K562 (cell line): ENCODE measurements around the gene PPP2R5A. TPM values are rescaled to one million over a fixed set of nuclear protein-coding genes. Genes with fewer than 3 reads are reported as not detected.

Source experiments
- ATAC-seq: fragments of 200-7000 bp; cut with Tn5 transposase; 3 replicates; pipeline ENCODE4 v1.9.1; 2020; ENCODE audit warnings: moderate library complexity
- BruUV-seq: library from RNA; stranded (reverse); fragments of 400-500 nt; replicated peaks from 2 replicates; lab custom pipeline; 2021; lab: Mats Ljungman, UMichigan
- CTCF ChIA-PET: fragments of 300-600 bp; formaldehyde crosslinking; extraction: SDS; loops from one replicate; lab custom pipeline; 2021; ENCODE audit warnings: low intra/inter-chr PET ratio; lab: Yijun Ruan, JAX
- POLR2A ChIA-PET: fragments of 300-600, 350-650 bp; sonication (Branson Sonifier 250); formaldehyde crosslinking; extraction: SDS; loops from one replicate; lab custom pipeline; 2021; ENCODE audit warnings: antibody characterized with exemption, inconsistent platforms; lab: Yijun Ruan, JAX
- DNase-seq, 4 experiments: peaks; one replicate each; pipeline versions ENCODE4 v3.0.0 to v3.0.0-alpha.2; 2011 to 2018; ENCODE audit warnings: low spot score in 3 of 4, mixed read lengths in 3 of 4; ENCODE audit errors: extremely low read depth in 1 of 4
- FAIRE-seq: peaks from 2 replicates; lab custom pipeline; 2011; peaks lifted over from hg19 to GRCh38; lab: Jason Lieb, UNC
- H2AFZ ChIP-seq: 2 replicates; pipeline ENCODE4 v1.6.0; 2011; ENCODE audit warnings: low read depth, low read length, control low read depth, inconsistent platforms
- H3K27ac ChIP-seq: fragments of 200-600 bp; 3 replicates; pipeline ENCODE4 v1.8.0; 2011; ENCODE audit warnings: low read depth, mild to moderate bottlenecking, control low read depth, inconsistent platforms, low read length, moderate library complexity, mixed read lengths; ENCODE audit errors: extremely low read depth
- H3K27me3 ChIP-seq, 2 experiments: fragments of 300-600 bp in 1 of 2; 2 replicates in 1 of 2; 3 replicates in 1 of 2; pipeline versions ENCODE4 v1.6.0 to v1.8.0; 2011; ENCODE audit warnings: inconsistent platforms in 2 of 2, low read length in 2 of 2, mild to moderate bottlenecking in 1 of 2, mixed read lengths in 1 of 2, moderate library complexity in 1 of 2; ENCODE audit not compliant: control insufficient read depth in 2 of 2, insufficient read depth in 2 of 2
- H3K36me3 ChIP-seq: fragments of 300-600 bp; 3 replicates; pipeline ENCODE4 v1.8.0; 2011; ENCODE audit warnings: mild to moderate bottlenecking, low read length, inconsistent platforms; ENCODE audit not compliant: control insufficient read depth, insufficient read depth
- H3K4me1 ChIP-seq, 2 experiments: fragments of 200-600 bp in 1 of 2; replicated peaks in 1 of 2; 2 replicates in 1 of 2; 3 replicates in 1 of 2; pipeline versions ENCODE4 v1.5.1 to v1.8.0; 2011; ENCODE audit warnings: inconsistent platforms in 2 of 2, low read length in 2 of 2, mild to moderate bottlenecking in 1 of 2, mixed read lengths in 1 of 2, moderate library complexity in 1 of 2; ENCODE audit not compliant: control insufficient read depth in 2 of 2, insufficient read depth in 2 of 2
- H3K4me2 ChIP-seq: 2 replicates; pipeline ENCODE4 v1.6.1; 2011; ENCODE audit warnings: low read length, control low read depth, inconsistent platforms, mixed read lengths; ENCODE audit not compliant: insufficient read depth
- H3K4me3 ChIP-seq: fragments of 200-600 bp; sonication (generic), shearing (Covaris generic); 2 replicates; pipeline ENCODE4 v1.5.1; 2016; ENCODE audit warnings: control low read depth, inconsistent platforms
- H3K79me2 ChIP-seq: fragments of 200-600 bp; 3 replicates; pipeline ENCODE4 v1.8.0; 2011; ENCODE audit warnings: low read length, inconsistent platforms; ENCODE audit not compliant: control insufficient read depth, insufficient read depth
- H3K9ac ChIP-seq, 2 experiments: 2 replicates each; pipeline versions ENCODE4 v1.6.0 to v1.6.1; 2011; ENCODE audit warnings: low read depth in 2 of 2, low read length in 2 of 2, control low read depth in 1 of 2, inconsistent platforms in 1 of 2, mild to moderate bottlenecking in 1 of 2, mixed read lengths in 1 of 2; ENCODE audit not compliant: insufficient read depth in 1 of 2
- H3K9me1 ChIP-seq: one replicate; pipeline ENCODE4 v1.6.0; 2011; ENCODE audit warnings: inconsistent platforms, mild to moderate bottlenecking, low read length, moderate library complexity; ENCODE audit not compliant: control insufficient read depth, insufficient read depth
- H3K9me3 ChIP-seq: replicated peaks from 2 replicates; pipeline ENCODE4 v1.5.1; 2011; ENCODE audit warnings: low read depth, low read length, inconsistent platforms; ENCODE audit not compliant: control insufficient read depth, insufficient read depth
- H4K20me1 ChIP-seq: replicated peaks from 2 replicates; pipeline ENCODE4 v1.6.1; 2011; ENCODE audit warnings: low read length, inconsistent platforms, mixed read lengths; ENCODE audit not compliant: control insufficient read depth, insufficient read depth
- FOXK1 ChIP-seq: sonication (generic); formaldehyde crosslinking; IDR thresholded peaks from 2 replicates; pipeline ENCODE4 v1.8.0; 2022; ENCODE audit warnings: missing genetic modification reagents, mild to moderate bottlenecking, borderline replicate concordance
- HDAC3 ChIP-seq: fragments of 450-650 bp; IDR thresholded peaks from 2 replicates; pipeline ENCODE4 v1.6.1; 2018; ENCODE audit warnings: borderline replicate concordance, mild to moderate bottlenecking, moderate library complexity; ENCODE audit not compliant: partially characterized antibody
- HOXB6 ChIP-seq: fragments of 250-450 bp; sonication (Bioruptor Pico); IDR thresholded peaks from 2 replicates; pipeline ENCODE4 v1.5.1; 2022; ENCODE audit warnings: mild to moderate bottlenecking, borderline replicate concordance
- MAZ ChIP-seq, 2 experiments: fragments of 450-650 bp in 1 of 2; sonication (generic) in 1 of 2; formaldehyde crosslinking; IDR thresholded peaks in 1 of 2; conservative IDR thresholded peaks in 1 of 2; 2 replicates each; pipeline versions ENCODE4 v1.4.0 to v1.5.0; 2020; ENCODE audit warnings: mild to moderate bottlenecking in 1 of 2, missing genetic modification reagents in 1 of 2
- MITF ChIP-seq: IDR thresholded peaks from 2 replicates; pipeline ENCODE4 v1.6.1; 2014; ENCODE audit warnings: antibody characterized with exemption
- POLR2AphosphoS5 ChIP-seq: IDR thresholded peaks from 2 replicates; pipeline ENCODE4 v1.6.1; 2011; ENCODE audit warnings: mild to moderate bottlenecking, low read depth, low read length, moderate library complexity; ENCODE audit not compliant: control insufficient read depth, insufficient read depth
- POU5F1 ChIP-seq: fragments of 150-350 bp; IDR thresholded peaks from 2 replicates; pipeline ENCODE4 v1.6.1; 2014; ENCODE audit warnings: borderline replicate concordance, low read length, low read depth, mild to moderate bottlenecking; ENCODE audit not compliant: partially characterized antibody
- RCOR1 ChIP-seq, 2 experiments: IDR thresholded peaks; 2 replicates each; pipeline ENCODE4 v1.6.1; 2012; ENCODE audit warnings: low read depth in 2 of 2, low read length in 2 of 2, borderline replicate concordance in 1 of 2, improper control_type of control experiment in 1 of 2
- SAP30 ChIP-seq: fragments of 200-600 bp; sonication (generic); IDR thresholded peaks from 2 replicates; pipeline ENCODE4 v1.6.1; 2012; ENCODE audit warnings: borderline replicate concordance, low read depth, mild to moderate bottlenecking, moderate library complexity, low read length, control low read depth, inconsistent platforms; ENCODE audit not compliant: insufficient read depth, poor library complexity, severe bottlenecking
- SIX5 ChIP-seq, 2 experiments: IDR thresholded peaks; 2 replicates each; pipeline ENCODE4 v1.6.1; 2011; ENCODE audit warnings: low read length in 2 of 2, borderline replicate concordance in 1 of 2, low read depth in 1 of 2, mild to moderate bottlenecking in 1 of 2, moderate library complexity in 1 of 2; ENCODE audit not compliant: insufficient read depth in 1 of 2
- ZNF217 ChIP-seq: sonication (generic); formaldehyde crosslinking; IDR thresholded peaks from 2 replicates; pipeline ENCODE4 v1.8.0; 2022; ENCODE audit warnings: mild to moderate bottlenecking, missing genetic modification reagents
- ZNF583 ChIP-seq: fragments of 250-450 bp; sonication (Bioruptor Pico); IDR thresholded peaks from 2 replicates; pipeline ENCODE4 v1.4.0; 2020
- ZNF696 ChIP-seq: fragments of 250-450 bp; sonication (Bioruptor Pico); conservative IDR thresholded peaks from 2 replicates; pipeline ENCODE4 v1.4.0; 2020; ENCODE audit warnings: mild to moderate bottlenecking, moderate library complexity
- ZNF707 ChIP-seq: fragments of 250-450 bp; sonication (Bioruptor Pico); conservative IDR thresholded peaks from 2 replicates; pipeline ENCODE4 v1.8.0; 2022; ENCODE audit warnings: inconsistent platforms, mild to moderate bottlenecking, moderate library complexity
- ZNF77 ChIP-seq: fragments of 250-450 bp; sonication (Bioruptor Pico); IDR thresholded peaks from 2 replicates; pipeline ENCODE4 v1.5.0; 2020
- WGBS: fragments of 100-300 bp; shearing (Covaris generic); methylation state at CpG from one replicate; pipeline ENCODE4 v1.1.6; 2016; ENCODE audit warnings: low coverage, mixed read lengths; ENCODE audit not compliant: insufficient coverage; ENCODE audit errors: missing lambda C conversion rate; 5-methylcytosine and 5-hydroxymethylcytosine counted together
- in situ Hi-C: fragments of 300-500 bp; cut with MboI; formaldehyde crosslinking; loops from 4 replicates; pipeline ENCODE4 v1.15.0; 2018; ENCODE audit warnings: inconsistent platforms, mixed read lengths
- intact Hi-C: fragments of 100-400 bp; cut with micrococcal nuclease; formaldehyde crosslinking; loops from 2 replicates; pipeline ENCODE4 v1.14.2; 2022
- polyA plus RNA-seq, 8 experiments: library from polyadenylated mRNA; depleted of rRNA in 4 of 8; stranded (reverse) in 5 of 8; unstranded in 3 of 8; fragments of >200 nt; fragmentation: Nextera tagmentation in 2 of 8; fragmentation: Illumina TruSeq in 1 of 8; extraction: Ambion mirVana in 2 of 8; extraction: Trizol in 1 of 8; gene quantifications; 2 replicates each; pipeline versions ENCODE4 v1.2.1 to v1.2.3, GENCODE V29; 2011 to 2014; ENCODE audit warnings: inconsistent platforms in 1 of 8, missing spikeins in 1 of 8
- total RNA-seq, 7 experiments: library from RNA; depleted of rRNA in 6 of 7; stranded (reverse); fragments of >200 nt in 6 of 7; fragmentation: Illumina TruSeq in 2 of 7; extraction: Trizol in 2 of 7; gene quantifications; 2 replicates each; pipeline versions ENCODE4 v1.2.1 to v1.2.3, GENCODE V29; 2011 to 2021; ENCODE audit warnings: low replicate concordance in 1 of 7
- TF ChIP-seq, protein P1 (sequence below): fragments of 450-650 bp; IDR thresholded peaks from 2 replicates; pipeline ENCODE4 v1.6.1; 2016; ENCODE audit warnings: antibody characterized with exemption

The PPP2R5A gene
- total and polyA plus RNA-seq, 9 of the 15 experiments (the other 6 are each of a cell fraction or from before 2014, with no cell fraction given): 26.9 to 106 (median 64.3) TPM

DNA sequence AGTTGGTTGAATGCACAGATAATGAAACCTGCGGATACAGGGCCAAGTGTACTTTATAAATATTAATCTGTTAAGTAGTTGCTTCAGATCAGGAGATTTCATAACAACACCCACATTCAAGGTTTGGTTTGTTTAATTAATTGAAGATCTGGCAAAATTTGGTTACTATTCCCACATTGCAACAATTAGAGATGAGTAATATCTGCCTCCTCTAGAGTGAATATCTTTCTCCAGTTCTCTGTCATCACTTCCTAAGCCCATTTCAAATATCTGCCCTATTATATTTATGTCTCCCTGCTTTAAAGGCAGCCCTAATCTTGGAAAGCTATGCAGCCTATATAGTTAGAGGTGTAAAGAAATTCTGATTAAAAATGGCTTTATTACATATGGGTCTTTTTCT, 61.4 kb downstream of the PPP2R5A start:
- FAIRE-seq (no peak), DNase-seq (no peak), ATAC-seq (no peak)
- H2AFZ ChIP-seq: no peak overlapping the region
- CTCF ChIA-PET: no interaction called here
- H3K27me3 ChIP-seq: no peaks in the 10 kb centered on the region
- no peak overlapping the region for H3K27ac ChIP-seq
- in situ Hi-C loops: no loop called here
- no peak overlapping the region for H3K9ac ChIP-seq
- no peaks in the 10 kb centered on the region for H4K20me1 ChIP-seq
- H3K36me3 ChIP-seq: peaks cover 88% of the 10 kb centered on the region; the same call in 2 of the 3 replicates
- H3K9me1 ChIP-seq: no peaks in the 10 kb centered on the region
- TF ChIP-seq ZNF696 (CRISPR knock-in tag): no peak
- no peak for TF ChIP-seq SIX5 (IDR thresholded peaks at IDR 0.05; ENCODE audit: borderline replicate concordance in 1 of 2, insufficient read depth in 1 of 2, low read depth in 1 of 2, low read length in 2 of 2)
- TF ChIP-seq ZNF217 (CRISPR knock-in tag): no peak
- TF ChIP-seq POU5F1: no peak
- no peak for TF ChIP-seq ZNF583
- TF ChIP-seq ZNF77 (CRISPR knock-in tag): no peak
- no peak for TF ChIP-seq HOXB6 (CRISPR knock-in tag)
- TF ChIP-seq HDAC3: no peak
- TF ChIP-seq FOXK1 (CRISPR knock-in tag): no peak
- no peak for TF ChIP-seq POLR2AphosphoS5
- no peak for TF ChIP-seq ZNF707
- no peak for TF ChIP-seq SAP30
- TF ChIP-seq, protein P1, sequence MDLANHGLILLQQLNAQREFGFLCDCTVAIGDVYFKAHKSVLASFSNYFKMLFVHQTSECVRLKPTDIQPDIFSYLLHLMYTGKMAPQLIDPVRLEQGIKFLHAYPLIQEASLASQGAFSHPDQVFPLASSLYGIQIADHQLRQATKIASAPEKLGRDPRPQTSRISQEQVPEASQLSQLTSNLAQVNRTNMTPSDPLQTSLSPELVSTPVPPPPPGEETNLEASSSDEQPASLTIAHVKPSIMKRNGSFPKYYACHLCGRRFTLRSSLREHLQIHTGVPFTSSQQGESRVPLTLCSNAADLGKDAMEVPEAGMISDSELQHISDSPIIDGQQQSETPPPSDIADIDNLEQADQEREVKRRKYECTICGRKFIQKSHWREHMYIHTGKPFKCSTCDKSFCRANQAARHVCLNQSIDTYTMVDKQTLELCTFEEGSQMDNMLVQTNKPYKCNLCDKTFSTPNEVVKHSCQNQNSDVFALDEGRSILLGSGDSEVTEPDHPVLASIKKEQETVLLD: no peak
- no peak for TF ChIP-seq MITF
- TF ChIP-seq RCOR1 (IDR thresholded peaks at IDR 0.05; ENCODE audit: borderline replicate concordance in 1 of 2, low read depth in 2 of 2, low read length in 2 of 2): no peak
- TF ChIP-seq MAZ (CRISPR knock-in tag; conservative IDR thresholded peaks at IDR 0.05 in 1 of 2, IDR thresholded peaks at IDR 0.05 in 1 of 2): no peak
- H3K4me3 ChIP-seq: no peak overlapping the region
- intact Hi-C loops: no loop called here
- 100% methylated on average over 1 of the region's 1 CpG for WGBS
- no peaks in the 10 kb centered on the region; a peak in 1 of 5 replicates for H3K4me1 ChIP-seq
- BruUV-seq: no TSS peak
- no peaks in the 10 kb centered on the region for H3K9me3 ChIP-seq
- H3K79me2 ChIP-seq: peaks cover 2% of the 10 kb centered on the region; the same call in 1 of the 3 replicates
- POLR2A ChIA-PET: no interaction called here
- no peak overlapping the region for H3K4me2 ChIP-seq
